BLaER1 (cell line): Measurements from ENCODE around the gene TULP3.
A peak's percentile ranks its signal among the peaks of the same experiment; 100 is the strongest.
"Not testable (repeated sequence)": the region's sequence is repeated elsewhere in the genome, so short reads cannot be mapped to it uniquely, and the experiment has no call there.

ENCODE experiments used
- H3K27ac ChIP-seq: shearing (Covaris generic); formaldehyde crosslinking; 2 replicates; pipeline ENCODE4 v1.8.1; 2022
- H3K27me3 ChIP-seq: shearing (Covaris generic); formaldehyde crosslinking; 2 replicates; pipeline ENCODE4 v1.8.1; 2022
- H3K36me3 ChIP-seq: shearing (Covaris generic); formaldehyde crosslinking; 2 replicates; pipeline ENCODE4 v1.8.1; 2022
- H3K4me1 ChIP-seq: shearing (Covaris generic); formaldehyde crosslinking; 2 replicates; pipeline ENCODE4 v1.8.1; 2022
- H3K4me2 ChIP-seq: shearing (Covaris generic); formaldehyde crosslinking; 2 replicates; pipeline ENCODE4 v1.8.1; 2022
- H3K4me3 ChIP-seq: shearing (Covaris generic); formaldehyde crosslinking; 2 replicates; pipeline ENCODE4 v1.8.1; 2022
- H3K9ac ChIP-seq: shearing (Covaris generic); formaldehyde crosslinking; 2 replicates; pipeline ENCODE4 v1.8.1; 2022
- H3K9me3 ChIP-seq: shearing (Covaris generic); formaldehyde crosslinking; 2 replicates; pipeline ENCODE4 v1.8.1; 2022
- H4K20me1 ChIP-seq: shearing (Covaris generic); formaldehyde crosslinking; 2 replicates; pipeline ENCODE4 v1.8.1; 2022
- Cebpa-rat ChIP-seq: shearing (Covaris generic); IDR thresholded peaks from 2 replicates; pipeline ENCODE4 v1.8.1; 2022

TULP3 gene

GRCh38 chr12:2856051-2856450 is 34.6 kb upstream of the TULP3 start:
- H3K9ac ChIP-seq: no peak overlapping the region
- H3K27ac ChIP-seq: no peak overlapping the region
- no peaks in the 10 kb centered on the region for H3K27me3 ChIP-seq
- no peak overlapping the region for H3K4me3 ChIP-seq
- peaks cover 11% of the 10 kb centered on the region for H4K20me1 ChIP-seq
- peaks cover 37% of the 10 kb centered on the region for H3K4me1 ChIP-seq
- no peaks in the 10 kb centered on the region for H3K9me3 ChIP-seq
- no peak for TF ChIP-seq Cebpa-rat
- H3K36me3 ChIP-seq: peaks cover 47% of the 10 kb centered on the region
- H3K4me2 ChIP-seq: peak overlapping the region; percentile 11

DNA sequence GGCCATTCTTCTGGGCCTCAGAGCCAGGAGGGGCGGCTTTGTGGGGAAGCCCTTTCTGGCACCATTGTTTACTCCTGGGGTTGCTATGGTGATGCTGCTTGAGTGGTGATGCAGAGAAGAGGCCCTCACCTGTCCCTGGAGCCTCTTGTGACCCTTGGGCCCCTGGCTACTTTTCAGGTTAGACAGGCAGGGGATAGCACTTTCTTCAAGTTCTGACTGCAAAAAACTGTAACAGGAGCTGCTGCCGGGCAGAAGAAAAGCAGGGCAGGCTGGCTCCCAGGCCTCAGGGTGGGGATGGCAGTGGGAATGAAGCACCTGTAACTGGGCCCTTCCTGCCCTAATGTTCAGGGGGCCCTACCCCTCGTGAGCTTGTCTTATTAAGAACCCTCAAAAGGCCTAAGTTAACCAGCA is 33.7 kb upstream of the TULP3 start, which contains the start of gene TEX52:
Gene TEX52 (minus strand): TSS at position 19 of the 411 bp plus-strand sequence. CDS start 13 bp downstream, at position 6.
- TF ChIP-seq Cebpa-rat: no peak
- Histone ChIP-seq H3K4me2 (peak within 1 kb of the TSS; percentile 11), H3K4me1 (peaks cover 27% of the 10 kb centered on the region), H3K27ac (no peak within 1 kb of the TSS), H3K4me3 (no peak within 1 kb of the TSS), H3K9me3 (no peaks in the 10 kb centered on the region), H3K27me3 (no peaks in the 10 kb centered on the region), H4K20me1 (peaks cover 11% of the 10 kb centered on the region), H3K9ac (no peak within 1 kb of the TSS), H3K36me3 (peaks cover 56% of the 10 kb centered on the region)

DNA sequence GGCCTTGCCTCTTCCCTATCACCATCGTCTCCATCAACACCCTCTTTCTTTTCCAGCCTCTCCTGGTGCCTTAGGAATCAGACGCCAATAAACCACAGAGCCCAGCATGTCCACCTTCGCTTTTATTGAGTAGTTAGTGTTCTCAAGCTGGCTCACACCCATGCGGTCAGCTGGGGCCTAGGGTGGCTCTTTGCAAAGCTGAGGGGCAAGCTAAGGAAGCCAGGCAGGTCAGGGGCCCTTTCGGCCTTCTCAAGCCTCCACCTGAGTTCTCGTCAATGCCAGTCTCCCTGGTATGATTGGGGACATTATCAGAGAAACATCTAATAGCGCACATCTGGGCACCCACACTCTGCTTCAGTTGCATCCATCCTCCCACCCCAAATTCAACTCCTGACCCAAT is 33.1 kb upstream of the TULP3 start:
- Histone ChIP-seq H3K9ac (no peak overlapping the region), H3K4me3 (no peak overlapping the region), H3K4me2 (no peak overlapping the region), H3K4me1 (peaks cover 22% of the 10 kb centered on the region), H3K27me3 (no peaks in the 10 kb centered on the region), H3K36me3 (peaks cover 61% of the 10 kb centered on the region), H3K27ac (no peak overlapping the region), H3K9me3 (no peaks in the 10 kb centered on the region), H4K20me1 (peaks cover 11% of the 10 kb centered on the region)
- no peak for TF ChIP-seq Cebpa-rat

DNA sequence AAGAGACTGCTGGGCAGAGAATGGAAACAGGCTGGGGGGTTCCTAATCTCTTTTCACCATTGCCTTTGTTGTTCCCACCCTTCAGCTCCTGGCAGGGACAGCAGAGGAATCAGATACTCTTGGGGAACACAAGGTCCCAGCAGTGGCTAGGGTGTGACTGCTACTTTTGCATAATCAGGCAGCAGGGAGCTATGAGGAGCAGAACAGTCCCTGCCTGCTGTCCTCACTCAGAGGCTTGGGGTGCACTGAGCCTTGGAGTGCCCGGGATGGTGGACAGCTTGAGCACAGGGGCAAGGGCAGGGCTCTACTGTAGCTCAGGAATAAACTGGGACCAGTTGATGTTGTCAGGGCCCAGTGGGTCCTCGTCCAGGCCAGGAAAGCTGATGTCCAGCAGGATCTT is 32.4 kb upstream of the TULP3 start:
- no peak for TF ChIP-seq Cebpa-rat
- H3K4me3 ChIP-seq: no peak overlapping the region
- no peak overlapping the region for H3K27ac ChIP-seq
- H3K27me3 ChIP-seq: no peaks in the 10 kb centered on the region
- H3K36me3 ChIP-seq: peaks cover 69% of the 10 kb centered on the region
- H4K20me1 ChIP-seq: peaks cover 11% of the 10 kb centered on the region
- no peak overlapping the region for H3K4me2 ChIP-seq
- H3K4me1 ChIP-seq: peaks cover 16% of the 10 kb centered on the region
- H3K9me3 ChIP-seq: no peaks in the 10 kb centered on the region
- no peak overlapping the region for H3K9ac ChIP-seq

- peaks cover 75% of the 10 kb centered on the region for H3K36me3 ChIP-seq
- no peak overlapping the region for H3K27ac ChIP-seq
- TF ChIP-seq Cebpa-rat: no peak
These were observed 31.7 kb upstream of the TULP3 start for GRCh38 chr12:2858944-2859421.

DNA sequence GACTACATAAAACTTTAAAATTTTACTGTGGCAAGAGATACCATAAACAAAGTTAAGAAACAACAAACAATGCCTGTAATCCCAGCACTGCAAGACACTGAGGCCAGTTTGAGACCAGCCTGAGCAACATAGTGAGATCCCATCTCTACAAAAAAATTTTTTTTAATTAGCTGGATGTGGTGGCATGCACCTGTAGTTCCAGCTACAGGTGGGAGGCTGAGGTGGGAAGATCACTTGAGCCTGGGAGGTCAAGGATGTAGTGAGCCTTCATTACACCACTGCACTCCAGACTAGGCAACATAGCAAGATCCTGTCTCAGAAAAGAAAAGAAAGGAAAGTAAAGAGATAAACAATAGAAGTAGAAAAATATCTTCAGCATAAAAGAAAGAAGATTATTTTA is 30.5 kb upstream of the TULP3 start:
- Histone ChIP-seq H3K27ac (no peak overlapping the region), H3K4me2 (no peak overlapping the region), H3K4me3 (no peak overlapping the region), H4K20me1 (peaks cover 11% of the 10 kb centered on the region), H3K9me3 (no peaks in the 10 kb centered on the region), H3K9ac (no peak overlapping the region), H3K36me3 (peaks cover 87% of the 10 kb centered on the region), H3K4me1 (peaks cover 16% of the 10 kb centered on the region), H3K27me3 (no peaks in the 10 kb centered on the region)
- TF ChIP-seq Cebpa-rat: no peak

More at GRCh38 chr12:2858944-2859421, 31.7 kb upstream of the TULP3 start:
- peaks cover 16% of the 10 kb centered on the region for H3K4me1 ChIP-seq
- H3K4me2 ChIP-seq: no peak overlapping the region
- H4K20me1 ChIP-seq: peaks cover 11% of the 10 kb centered on the region
- no peaks in the 10 kb centered on the region for H3K9me3 ChIP-seq
- H3K4me3 ChIP-seq: no peak overlapping the region
- no peaks in the 10 kb centered on the region for H3K27me3 ChIP-seq
- no peak overlapping the region for H3K9ac ChIP-seq

DNA sequence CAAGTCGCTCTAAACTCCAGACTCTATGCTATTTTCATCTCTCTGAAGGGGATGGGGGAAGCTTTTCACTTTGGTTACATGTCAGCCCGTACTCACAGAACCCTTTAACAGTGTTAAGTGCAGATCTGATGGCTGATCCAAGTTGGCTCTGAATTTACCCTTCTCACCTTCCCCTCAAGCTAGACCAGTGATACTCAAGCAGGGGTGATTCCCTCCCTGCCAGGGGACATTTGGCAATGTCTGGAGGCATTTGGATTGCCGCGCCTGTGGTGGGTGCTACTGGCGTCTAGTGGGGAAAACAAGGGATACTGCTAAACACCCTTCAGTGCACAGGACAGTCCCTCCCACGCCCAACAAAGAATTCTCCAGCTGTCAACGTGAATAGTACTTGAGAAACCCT is 27.8 kb upstream of the TULP3 start:
- no peaks in the 10 kb centered on the region for H3K9me3 ChIP-seq
- H3K36me3 ChIP-seq: peaks cover 99% of the 10 kb centered on the region
- H3K9ac ChIP-seq: no peak overlapping the region
- TF ChIP-seq Cebpa-rat: no peak
- no peak overlapping the region for H3K4me3 ChIP-seq
- H3K4me1 ChIP-seq: no peaks in the 10 kb centered on the region
- no peak overlapping the region for H3K27ac ChIP-seq
- no peak overlapping the region for H3K4me2 ChIP-seq
- no peaks in the 10 kb centered on the region for H3K27me3 ChIP-seq
- H4K20me1 ChIP-seq: no peaks in the 10 kb centered on the region; the same call in 1 of the 2 replicates

- not testable (repeated sequence) for H3K4me1 ChIP-seq, H3K9me3 ChIP-seq, H3K4me3 ChIP-seq, H3K27me3 ChIP-seq, H4K20me1 ChIP-seq, H3K27ac ChIP-seq, H3K4me2 ChIP-seq, H3K9ac ChIP-seq
- H3K36me3 ChIP-seq: peaks cover 99% of the 10 kb centered on the region
These were observed 27.3 kb upstream of the TULP3 start for GRCh38 chr12:2863402-2863801.

GRCh38 chr12:2864198-2864597 is 26.5 kb upstream of the TULP3 start:
- Histone ChIP-seq H3K27ac (no peak overlapping the region), H3K4me1 (no peaks in the 10 kb centered on the region), H3K4me3 (no peak overlapping the region), H3K9me3 (no peaks in the 10 kb centered on the region), H3K4me2 (no peak overlapping the region), H4K20me1 (no peaks in the 10 kb centered on the region; the same call in 1 of the 2 replicates), H3K36me3 (peaks cover 99% of the 10 kb centered on the region), H3K9ac (no peak overlapping the region), H3K27me3 (no peaks in the 10 kb centered on the region)
- TF ChIP-seq Cebpa-rat: no peak

GRCh38 chr12:2868986-2869632 is 21.6 kb upstream of the TULP3 start:
- H3K9ac ChIP-seq, H3K4me1 ChIP-seq, H3K4me2 ChIP-seq, H3K4me3 ChIP-seq, H3K27ac ChIP-seq, H3K27me3 ChIP-seq, H3K9me3 ChIP-seq: not testable (repeated sequence)
- Histone ChIP-seq H4K20me1 (0 out of 2 replicates have a peak, but pooled peaks cover 13% of the 10 kb centered on the region), H3K36me3 (peaks cover 100% of the 10 kb centered on the region)
